Vagina (tissue), 2 donors: ENCODE measurements around the gene PPP1R2B. TPM values are rescaled to one million over a fixed set of nuclear protein-coding genes. Genes with fewer than 3 reads are reported as not detected.

Experiments used
- DNase-seq, 2 donors: peaks; one replicate each; pipeline ENCODE4 v3.0.0-alpha.2; 2017; ENCODE audit errors: extremely low spot score in 2 of 2
- H3K27ac ChIP-seq: fragments of 200-600 bp; sonication (generic); one replicate; pipeline ENCODE4 v1.5.1; 2019
- H3K27me3 ChIP-seq: fragments of 200-600 bp; sonication (generic); one replicate; pipeline ENCODE4 v1.5.1; 2019
- H3K36me3 ChIP-seq, 2 donors: fragments of 200-600 bp; sonication (generic); one replicate each; pipeline ENCODE4 v1.5.1; 2017 to 2019
- H3K4me1 ChIP-seq: fragments of 200-600 bp; sonication (generic); one replicate; pipeline ENCODE4 v1.5.1; 2019
- H3K4me3 ChIP-seq, 2 donors: fragments of 200-600 bp; sonication (generic); 1 replicate in 1 of 2; 2 replicates in 1 of 2; pipeline ENCODE4 v1.5.1; 2016 to 2019
- H3K9me3 ChIP-seq: fragments of 200-600 bp; sonication (generic); one replicate; pipeline ENCODE4 v1.5.1; 2019
- POLR2A ChIP-seq, 2 donors: fragments of 450-650 bp; IDR thresholded peaks; one replicate each; pipeline ENCODE4 v1.6.1; 2017; ENCODE audit warnings: antibody characterized with exemption in 2 of 2, mild to moderate bottlenecking in 2 of 2, moderate library complexity in 2 of 2
- POLR2AphosphoS5 ChIP-seq, 2 donors: sonication (generic); formaldehyde crosslinking; IDR thresholded peaks; one replicate each; pipeline ENCODE4 v1.9.0; 2017; ENCODE audit warnings: antibody characterized with exemption in 2 of 2, mild to moderate bottlenecking in 2 of 2, low read depth in 1 of 2; ENCODE audit not compliant: insufficient read depth in 1 of 2
- intact Hi-C: fragments of 100-400 bp; cut with DNase I; formaldehyde crosslinking; loops from one replicate; pipeline ENCODE4 v1.15.1; 2023
- small RNA-seq: library from RNA; depleted of rRNA; stranded (forward); fragments of <200 nt; gene quantifications from one replicate; pipeline ENCODE3, GENCODE V24; 2016
- total RNA-seq: library from RNA; depleted of rRNA; stranded (reverse); fragments of >200 nt; gene quantifications from one replicate; pipeline ENCODE4 v1.2.3, GENCODE V29; 2016
- TF ChIP-seq, protein P1 (sequence below), 3 experiments: fragments of 450-650 bp in 2 of 3; fragments of 200-600 bp in 1 of 3; sonication (generic) in 1 of 3; IDR thresholded peaks; one replicate each; pipeline ENCODE4 v1.5.1; 2017 to 2019; ENCODE audit warnings: antibody characterized with exemption in 3 of 3, mild to moderate bottlenecking in 2 of 3, moderate library complexity in 2 of 3

PPP1R2B gene
- total RNA-seq, 1 donor from 2014 or later, result not detected

DNA sequence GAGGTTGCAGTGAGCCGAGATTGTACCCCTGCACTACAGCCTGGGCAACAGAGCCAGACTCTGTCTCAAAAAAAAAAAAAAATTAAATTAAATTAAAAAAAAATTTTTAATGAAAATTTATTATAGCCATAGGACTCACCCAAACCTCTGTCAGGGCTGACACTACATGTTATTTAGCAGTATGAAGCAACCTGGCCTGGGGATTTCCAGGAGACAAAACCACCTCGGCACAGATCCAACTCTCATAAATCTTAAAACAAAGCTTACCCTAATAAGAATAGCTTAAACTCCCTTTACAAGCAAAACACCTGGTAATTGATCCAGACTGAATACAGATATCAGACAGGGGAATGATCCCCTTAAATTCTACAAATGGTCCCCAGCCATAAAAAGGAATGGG is 38.4 kb downstream of the PPP1R2B start:
- no peaks in the 10 kb centered on the region for H3K9me3 ChIP-seq
- no peaks in the 10 kb centered on the region for H3K27me3 ChIP-seq
- H3K4me3 ChIP-seq, result no peak overlapping the region
- no peaks in the 10 kb centered on the region for H3K4me1 ChIP-seq
- no peak for TF ChIP-seq POLR2AphosphoS5 (IDR thresholded peaks at IDR 0.05; ENCODE audit: insufficient read depth in 1 of 2, low read depth in 1 of 2)
- TF ChIP-seq, protein P1, sequence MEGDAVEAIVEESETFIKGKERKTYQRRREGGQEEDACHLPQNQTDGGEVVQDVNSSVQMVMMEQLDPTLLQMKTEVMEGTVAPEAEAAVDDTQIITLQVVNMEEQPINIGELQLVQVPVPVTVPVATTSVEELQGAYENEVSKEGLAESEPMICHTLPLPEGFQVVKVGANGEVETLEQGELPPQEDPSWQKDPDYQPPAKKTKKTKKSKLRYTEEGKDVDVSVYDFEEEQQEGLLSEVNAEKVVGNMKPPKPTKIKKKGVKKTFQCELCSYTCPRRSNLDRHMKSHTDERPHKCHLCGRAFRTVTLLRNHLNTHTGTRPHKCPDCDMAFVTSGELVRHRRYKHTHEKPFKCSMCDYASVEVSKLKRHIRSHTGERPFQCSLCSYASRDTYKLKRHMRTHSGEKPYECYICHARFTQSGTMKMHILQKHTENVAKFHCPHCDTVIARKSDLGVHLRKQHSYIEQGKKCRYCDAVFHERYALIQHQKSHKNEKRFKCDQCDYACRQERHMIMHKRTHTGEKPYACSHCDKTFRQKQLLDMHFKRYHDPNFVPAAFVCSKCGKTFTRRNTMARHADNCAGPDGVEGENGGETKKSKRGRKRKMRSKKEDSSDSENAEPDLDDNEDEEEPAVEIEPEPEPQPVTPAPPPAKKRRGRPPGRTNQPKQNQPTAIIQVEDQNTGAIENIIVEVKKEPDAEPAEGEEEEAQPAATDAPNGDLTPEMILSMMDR (IDR thresholded peaks at IDR 0.05), result no peak
- TF ChIP-seq POLR2A (IDR thresholded peaks at IDR 0.05), result no peak
- DNase-seq, result no peak
- H3K36me3 ChIP-seq, result no peaks in the 10 kb centered on the region
- no peak overlapping the region for H3K27ac ChIP-seq
- intact Hi-C loops, result no loop called here

DNA sequence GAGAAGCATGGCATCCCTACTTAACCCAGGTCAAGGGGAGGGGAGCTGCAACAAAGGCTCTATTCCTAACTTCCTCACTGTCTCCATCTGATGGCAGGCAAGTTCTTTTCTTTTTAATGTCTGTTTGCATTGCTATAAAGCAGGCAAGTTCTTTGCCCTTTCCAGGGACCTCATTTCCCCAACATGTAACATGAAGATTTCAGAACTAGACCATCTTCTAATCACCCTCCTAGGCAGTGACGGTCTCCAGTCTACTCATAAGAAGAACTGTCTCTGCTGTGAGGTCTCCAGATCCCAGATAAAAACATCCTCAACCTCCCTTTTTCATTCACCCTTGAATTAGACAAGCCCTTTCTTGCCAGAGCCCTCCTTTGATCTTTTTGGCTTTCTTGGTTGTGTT is 42.1 kb downstream of the PPP1R2B start:
- Histone ChIP-seq H3K27ac (no peak overlapping the region), H3K4me3 (no peak overlapping the region), H3K4me1 (no peaks in the 10 kb centered on the region), H3K27me3 (no peaks in the 10 kb centered on the region), H3K9me3 (no peaks in the 10 kb centered on the region), H3K36me3 (no peaks in the 10 kb centered on the region)
- intact Hi-C loops, result no loop called here
- no peak for DNase-seq
- TF ChIP-seq POLR2AphosphoS5 (IDR thresholded peaks at IDR 0.05; ENCODE audit: insufficient read depth in 1 of 2, low read depth in 1 of 2) (no peak), POLR2A (IDR thresholded peaks at IDR 0.05) (no peak)
- TF ChIP-seq, protein P1 (IDR thresholded peaks at IDR 0.05), result no peak

DNA sequence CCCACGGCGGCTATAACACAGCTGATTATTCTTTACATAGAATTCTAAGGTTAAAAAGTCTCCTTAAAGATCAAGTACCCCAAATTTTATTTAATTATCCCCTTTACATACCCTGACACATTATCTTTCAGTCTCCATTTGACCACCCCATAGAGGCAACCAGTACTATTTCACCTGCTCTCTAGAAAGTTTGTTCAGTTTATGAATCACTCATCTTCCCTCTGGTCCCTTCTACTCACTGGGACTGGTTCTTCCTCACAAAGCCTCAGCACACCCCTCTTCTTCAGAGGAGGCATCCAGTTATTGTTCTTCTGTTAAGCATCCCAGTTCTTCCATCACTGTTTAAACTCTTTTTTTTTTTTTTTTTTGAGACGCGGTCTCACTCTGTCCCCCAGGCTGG is 42.8 kb downstream of the PPP1R2B start:
- H3K36me3 ChIP-seq, result no peaks in the 10 kb centered on the region
- no peak overlapping the region for H3K4me3 ChIP-seq
- no peaks in the 10 kb centered on the region for H3K4me1 ChIP-seq
- DNase-seq, result no peak
- H3K27me3 ChIP-seq, result no peaks in the 10 kb centered on the region
- TF ChIP-seq, protein P1 (IDR thresholded peaks at IDR 0.05), result no peak
- TF ChIP-seq POLR2A (IDR thresholded peaks at IDR 0.05), result no peak
- no peak overlapping the region for H3K27ac ChIP-seq
- intact Hi-C loops, result no loop called here
- H3K9me3 ChIP-seq, result no peaks in the 10 kb centered on the region

DNA sequence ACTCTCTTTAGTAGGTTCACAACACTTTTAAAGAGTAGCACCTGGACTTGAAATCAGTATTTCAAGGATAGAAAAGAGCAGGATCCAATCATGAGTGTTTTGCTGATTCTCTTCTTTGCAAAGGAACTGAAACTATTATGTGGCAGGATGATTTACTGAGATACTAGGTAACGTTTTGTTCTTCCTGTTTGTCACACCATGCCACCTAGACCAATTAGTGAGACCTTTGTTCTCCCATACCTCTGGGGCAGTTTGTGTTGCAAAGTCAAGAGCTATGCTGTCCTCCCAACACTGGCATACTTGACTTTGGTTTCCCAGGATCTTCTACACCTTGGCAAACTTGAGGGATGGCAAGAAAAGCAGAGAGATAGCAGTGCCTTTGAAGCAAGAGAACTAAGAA is 43.4 kb downstream of the PPP1R2B start:
- Histone ChIP-seq H3K27ac (no peak overlapping the region), H3K9me3 (no peaks in the 10 kb centered on the region), H3K4me3 (no peak overlapping the region), H3K36me3 (no peaks in the 10 kb centered on the region), H3K4me1 (no peaks in the 10 kb centered on the region), H3K27me3 (no peaks in the 10 kb centered on the region)
- DNase-seq, result no peak
- intact Hi-C loops, result no loop called here
- no peak for TF ChIP-seq POLR2A (IDR thresholded peaks at IDR 0.05)
- TF ChIP-seq POLR2AphosphoS5 (IDR thresholded peaks at IDR 0.05; ENCODE audit: insufficient read depth in 1 of 2, low read depth in 1 of 2), result no peak
- TF ChIP-seq, protein P1 (IDR thresholded peaks at IDR 0.05), result no peak

DNA sequence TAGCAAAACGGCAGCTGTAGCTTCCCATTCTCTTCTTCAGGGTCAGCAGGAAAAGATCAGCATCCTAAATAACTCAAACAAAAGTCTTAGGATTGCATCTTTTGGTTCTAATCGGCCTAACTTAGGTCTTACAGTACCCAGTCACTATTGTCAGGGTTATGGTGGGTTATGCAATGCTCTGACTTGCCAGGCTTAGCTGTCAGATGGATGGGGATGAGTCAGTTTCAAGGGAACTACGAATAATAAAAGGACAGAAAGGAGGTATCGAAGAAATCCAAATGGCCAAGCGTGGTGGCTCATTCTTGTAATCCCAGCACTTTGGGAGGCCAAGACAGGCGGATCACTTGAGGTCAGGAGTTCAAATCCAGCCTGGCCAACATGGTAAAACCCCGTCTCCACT is 46.5 kb downstream of the PPP1R2B start:
- no peaks in the 10 kb centered on the region for H3K27me3 ChIP-seq
- H3K27ac ChIP-seq, result no peak overlapping the region
- H3K36me3 ChIP-seq, result no peaks in the 10 kb centered on the region
- DNase-seq, result no peak
- intact Hi-C loops, result no loop called here
- H3K4me3 ChIP-seq, result no peak overlapping the region
- no peaks in the 10 kb centered on the region for H3K9me3 ChIP-seq
- TF ChIP-seq POLR2A (IDR thresholded peaks at IDR 0.05), result no peak
- TF ChIP-seq, protein P1 (IDR thresholded peaks at IDR 0.05), result no peak
- no peak for TF ChIP-seq POLR2AphosphoS5 (IDR thresholded peaks at IDR 0.05; ENCODE audit: insufficient read depth in 1 of 2, low read depth in 1 of 2)
- H3K4me1 ChIP-seq, result no peaks in the 10 kb centered on the region

Small RNAs within 50 kb of the gene (small RNA-seq; reads per million reads assigned to genes)
- gene RNU6-556P, result not detected

Other genes with a start within 250 kb of the PPP1R2B start
- not detected for gene TIMD4, start 112.9 kb downstream of the PPP1R2B start, total RNA-seq
- gene HAVCR1, start 208.8 kb downstream of the PPP1R2B start, total RNA-seq, result not detected